Measurements from ENCODE around the gene ZNF775. TPM values are rescaled to one million over a fixed set of nuclear protein-coding genes. Genes with fewer than 3 reads are reported as not detected.

The ZNF775 gene
- total RNA-seq, 1 donor from 2014 or later = 3.0 TPM

- Histone ChIP-seq H3F3A (ENCODE audit: low read depth) (peaks cover 4% of the 10 kb centered on the region), H3K4me2 (no peak overlapping the region), H3K4me1 (peaks cover 26% of the 10 kb centered on the region), H3K36me3 (no peaks in the 10 kb centered on the region), H3K79me2 (ENCODE audit: low read depth) (no peaks in the 10 kb centered on the region), H2AFZ (replicated peaks) (no peak overlapping the region), H4K20me1 (ENCODE audit: low read depth) (peaks cover 10% of the 10 kb centered on the region), H3K9me3 (ENCODE audit: low read depth) (no peaks in the 10 kb centered on the region), H3K4me3 (no peak overlapping the region), H3K27ac (no peak overlapping the region), H3K27me3 (peaks cover 36% of the 10 kb centered on the region), H3K9ac (no peak overlapping the region)
- Mint-ChIP-seq H3K4me1 (peaks cover 33% of the 10 kb centered on the region), H3K4me3 (no peak overlapping the region), H3K36me3 (no peaks in the 10 kb centered on the region), H3K27ac (no peak overlapping the region), H3K27me3 (ENCODE audit: insufficient read depth, low read depth) (peaks cover 22% of the 10 kb centered on the region), H3K9me3 (no peaks in the 10 kb centered on the region)
- no peak for DNase-seq (ENCODE audit: low spot score)
- TF ChIP-seq EZH2 (IDR thresholded peaks at IDR 0.05) (no peak), EZH2phosphoT487 (IDR thresholded peaks at IDR 0.05) (no peak), CTCF (IDR thresholded peaks at IDR 0.05) (no peak)
Measured at GRCh38 chr7:150337179-150337578, 42.0 kb upstream of the ZNF775 start.

- peaks cover 9% of the 10 kb centered on the region for H3F3A ChIP-seq (ENCODE audit: low read depth)
- Mint-ChIP-seq H3K27me3 (ENCODE audit: insufficient read depth, low read depth) (peaks cover 27% of the 10 kb centered on the region), H3K9me3 (no peaks in the 10 kb centered on the region), H3K4me1 (peaks cover 34% of the 10 kb centered on the region), H3K36me3 (no peaks in the 10 kb centered on the region), H3K27ac (peak overlapping the region; percentile 82), H3K4me3 (no peak overlapping the region)
- peaks cover 41% of the 10 kb centered on the region for H3K27me3 ChIP-seq
- H3K4me1 ChIP-seq = peaks cover 26% of the 10 kb centered on the region
- peaks cover 10% of the 10 kb centered on the region for H4K20me1 ChIP-seq (ENCODE audit: low read depth)
- H3K79me2 ChIP-seq (ENCODE audit: low read depth) = no peaks in the 10 kb centered on the region
- H3K9me3 ChIP-seq (ENCODE audit: low read depth) = no peaks in the 10 kb centered on the region
- no peak overlapping the region for H3K4me2 ChIP-seq
- no peaks in the 10 kb centered on the region for H3K36me3 ChIP-seq
- DNase-seq (ENCODE audit: low spot score) = no peak
- TF ChIP-seq EZH2phosphoT487 (IDR thresholded peaks at IDR 0.05) (no peak), EZH2 (IDR thresholded peaks at IDR 0.05) (no peak), CTCF (IDR thresholded peaks at IDR 0.05) (no peak)
- H2AFZ ChIP-seq (replicated peaks) = no peak overlapping the region
- H3K27ac ChIP-seq = no peak overlapping the region
- H3K9ac ChIP-seq = no peak overlapping the region
- H3K4me3 ChIP-seq = no peak overlapping the region
Measured at GRCh38 chr7:150337659-150338081, 41.5 kb upstream of the ZNF775 start.

GRCh38 chr7:150338166-150338829 is 40.8 kb upstream of the ZNF775 start:
- peaks cover 34% of the 10 kb centered on the region for H3K4me1 Mint-ChIP-seq
- no peak for DNase-seq (ENCODE audit: low spot score)
- H3K9me3 Mint-ChIP-seq = peaks cover under 1% of the 10 kb centered on the region
- H3K4me3 Mint-ChIP-seq = no peak overlapping the region
- H3K36me3 Mint-ChIP-seq = no peaks in the 10 kb centered on the region
- H3K27ac Mint-ChIP-seq = peak overlapping the region; percentile 82
- TF ChIP-seq EZH2 (IDR thresholded peaks at IDR 0.05) (no peak), EZH2phosphoT487 (IDR thresholded peaks at IDR 0.05) (no peak), CTCF (IDR thresholded peaks at IDR 0.05) (no peak)
- no peak overlapping the region for H2AFZ ChIP-seq (replicated peaks)
- peaks cover 24% of the 10 kb centered on the region for H3K27me3 Mint-ChIP-seq (ENCODE audit: insufficient read depth, low read depth)
- H3F3A ChIP-seq (ENCODE audit: low read depth) = peaks cover 10% of the 10 kb centered on the region
- H3K9ac ChIP-seq = no peak overlapping the region
- H3K9me3 ChIP-seq (ENCODE audit: low read depth) = no peaks in the 10 kb centered on the region
- H3K4me2 ChIP-seq = no peak overlapping the region
- H3K79me2 ChIP-seq (ENCODE audit: low read depth) = no peaks in the 10 kb centered on the region
- H3K27ac ChIP-seq = no peak overlapping the region
- no peaks in the 10 kb centered on the region for H3K36me3 ChIP-seq
- peaks cover 10% of the 10 kb centered on the region for H4K20me1 ChIP-seq (ENCODE audit: low read depth)
- H3K27me3 ChIP-seq = peaks cover 47% of the 10 kb centered on the region
- H3K4me1 ChIP-seq = peaks cover 26% of the 10 kb centered on the region
- no peak overlapping the region for H3K4me3 ChIP-seq
